SK-N-SH (cell line): ENCODE results near the gene HSFY2.
"Not testable (repeated sequence)": the region's sequence is repeated elsewhere in the genome, so short reads cannot be mapped to it uniquely, and the experiment has no call there.

ENCODE experiments used
- EP300 ChIP-seq, 2 experiments: IDR thresholded peaks; 2 replicates each; pipeline versions ENCODE4 v1.4.0 to v1.6.1; 2012; ENCODE audit warnings: borderline replicate concordance in 1 of 2, low read depth in 1 of 2, low read length in 1 of 2
- EZH2phosphoT487 ChIP-seq: fragments of 200-600 bp; sonication (generic); IDR thresholded peaks from 2 replicates; pipeline ENCODE4 v1.6.1; 2017; ENCODE audit warnings: low read depth, mixed run types, mild to moderate bottlenecking, antibody characterized with exemption, moderate library complexity, borderline replicate concordance
- FOXJ3 ChIP-seq: sonication (generic); formaldehyde crosslinking; IDR thresholded peaks from 2 replicates; pipeline ENCODE4 v1.5.1; 2020; ENCODE audit warnings: mild to moderate bottlenecking, missing genetic modification reagents
- GATA2 ChIP-seq: sonication (generic); formaldehyde crosslinking; IDR thresholded peaks from 2 replicates; pipeline ENCODE4 v1.5.0; 2020; ENCODE audit warnings: mild to moderate bottlenecking, missing genetic modification reagents
- JUND ChIP-seq: IDR thresholded peaks from 2 replicates; pipeline ENCODE4 v1.4.0; 2012
- MAX ChIP-seq: IDR thresholded peaks from 2 replicates; pipeline ENCODE4 v1.4.0; 2012; ENCODE audit warnings: low read depth
- MEF2A ChIP-seq: IDR thresholded peaks from 2 replicates; pipeline ENCODE4 v1.4.0; 2012; ENCODE audit warnings: low read depth, borderline replicate concordance
- MXI1 ChIP-seq: IDR thresholded peaks from 2 replicates; pipeline ENCODE4 v1.6.1; 2012; ENCODE audit warnings: mild to moderate bottlenecking, low read depth, low read length, improper control_type of control experiment
- POLR2AphosphoS5 ChIP-seq: IDR thresholded peaks from 2 replicates; pipeline ENCODE4 v1.6.1; 2012; ENCODE audit warnings: low read depth, low read length
- SIN3A ChIP-seq: IDR thresholded peaks from 2 replicates; pipeline ENCODE4 v1.6.1; 2012; ENCODE audit warnings: low read depth, mild to moderate bottlenecking, low read length, moderate library complexity, borderline replicate concordance
- TAF1 ChIP-seq: IDR thresholded peaks from 2 replicates; pipeline ENCODE4 v1.6.1; 2012; ENCODE audit warnings: low read depth, mild to moderate bottlenecking, low read length, moderate library complexity, borderline replicate concordance
- TCF12 ChIP-seq: IDR thresholded peaks from 2 replicates; pipeline ENCODE4 v1.4.0; 2012
- YY1 ChIP-seq: IDR thresholded peaks from 2 replicates; pipeline ENCODE4 v1.4.0; 2012; ENCODE audit warnings: low read depth, mild to moderate bottlenecking
- TF ChIP-seq, protein P1 (sequence below): fragments of 200-600 bp; sonication (generic); IDR thresholded peaks from 2 replicates; pipeline ENCODE4 v1.6.1; 2017; ENCODE audit warnings: antibody characterized with exemption, mild to moderate bottlenecking, moderate library complexity

- TF ChIP-seq JUND; YY1; FOXJ3 (CRISPR knock-in tag); MAX; SIN3A; TAF1; EZH2phosphoT487; TCF12; POLR2AphosphoS5; EP300 (IDR thresholded peaks at IDR 0.05; ENCODE audit: borderline replicate concordance in 1 of 2, low read depth in 1 of 2, low read length in 1 of 2); MXI1; MEF2A; GATA2 (CRISPR knock-in tag): not testable (repeated sequence)
- TF ChIP-seq, protein P1, sequence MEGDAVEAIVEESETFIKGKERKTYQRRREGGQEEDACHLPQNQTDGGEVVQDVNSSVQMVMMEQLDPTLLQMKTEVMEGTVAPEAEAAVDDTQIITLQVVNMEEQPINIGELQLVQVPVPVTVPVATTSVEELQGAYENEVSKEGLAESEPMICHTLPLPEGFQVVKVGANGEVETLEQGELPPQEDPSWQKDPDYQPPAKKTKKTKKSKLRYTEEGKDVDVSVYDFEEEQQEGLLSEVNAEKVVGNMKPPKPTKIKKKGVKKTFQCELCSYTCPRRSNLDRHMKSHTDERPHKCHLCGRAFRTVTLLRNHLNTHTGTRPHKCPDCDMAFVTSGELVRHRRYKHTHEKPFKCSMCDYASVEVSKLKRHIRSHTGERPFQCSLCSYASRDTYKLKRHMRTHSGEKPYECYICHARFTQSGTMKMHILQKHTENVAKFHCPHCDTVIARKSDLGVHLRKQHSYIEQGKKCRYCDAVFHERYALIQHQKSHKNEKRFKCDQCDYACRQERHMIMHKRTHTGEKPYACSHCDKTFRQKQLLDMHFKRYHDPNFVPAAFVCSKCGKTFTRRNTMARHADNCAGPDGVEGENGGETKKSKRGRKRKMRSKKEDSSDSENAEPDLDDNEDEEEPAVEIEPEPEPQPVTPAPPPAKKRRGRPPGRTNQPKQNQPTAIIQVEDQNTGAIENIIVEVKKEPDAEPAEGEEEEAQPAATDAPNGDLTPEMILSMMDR = not testable (repeated sequence)
These were observed 49.8 kb downstream of the HSFY2 start for GRCh38 chrY:18723714-18724113.
